Psoas muscle (tissue), 8 donors: Measurements from ENCODE around the gene BRINP3. TPM values are rescaled to one million over a fixed set of nuclear protein-coding genes. Genes with fewer than 3 reads are reported as not detected.
A peak's percentile ranks its signal among the peaks of the same experiment; 100 is the strongest.
"Not testable (repeated sequence)": the region's sequence is repeated elsewhere in the genome, so short reads cannot be mapped to it uniquely, and the experiment has no call there.

Source experiments
- ATAC-seq, 4 donors: fragments of 200-7000 bp; cut with Tn5 transposase; one replicate each; pipeline ENCODE4 v1.9.1; 2020; ENCODE audit warnings: moderate library complexity in 3 of 4, mild to moderate bottlenecking in 2 of 4
- DNase-seq, 2 donors: peaks; one replicate each; pipeline ENCODE4 v3.0.0-alpha.2; 2020
- H3K27ac ChIP-seq: fragments of 200-600 bp; one replicate; pipeline ENCODE4 v1.8.0; 2022
- H3K27me3 ChIP-seq, 3 donors: fragments of 200-600 bp in 1 of 3; one replicate each; pipeline versions ENCODE4 v1.6.1 to v1.8.0; 2013 to 2022; ENCODE audit warnings: low read length in 2 of 3, mild to moderate bottlenecking in 2 of 3, moderate library complexity in 1 of 3; ENCODE audit not compliant: insufficient read depth in 3 of 3
- H3K36me3 ChIP-seq, 2 donors: fragments of 200-600 bp in 1 of 2; one replicate each; pipeline versions ENCODE4 v1.6.1 to v1.8.0; 2013 to 2022; ENCODE audit warnings: low read depth in 1 of 2, mild to moderate bottlenecking in 1 of 2, moderate library complexity in 1 of 2; ENCODE audit not compliant: insufficient read depth in 1 of 2
- H3K4me1 ChIP-seq: fragments of 200-600 bp; one replicate; pipeline ENCODE4 v1.8.0; 2022
- H3K4me3 ChIP-seq: fragments of 200-600 bp; one replicate; pipeline ENCODE4 v1.8.0; 2022; ENCODE audit warnings: mild to moderate bottlenecking
- H3K9me3 ChIP-seq: fragments of 200-600 bp; one replicate; pipeline ENCODE4 v1.8.0; 2022
- WGBS, 3 donors: extraction: QIAGEN DNeasy Blood & Tissue Kit; methylation state at CpG; one replicate each; pipeline versions ENCODE4 v1.1.6 to v1.1.7; 2013; 5-methylcytosine and 5-hydroxymethylcytosine counted together
- intact Hi-C, 2 donors: fragments of 100-400 bp; cut with DNase I; formaldehyde crosslinking; loops; one replicate each; pipeline versions ENCODE4 v1.11.0 to v1.14.2; 2022
- long read RNA-seq, 2 donors: library from polyadenylated mRNA; unstranded; transcript quantifications; one replicate each; pipeline ENCODE4 v2.0.0, GENCODE V29; 2021
- polyA plus RNA-seq, 3 donors: library from polyadenylated mRNA; stranded (reverse); fragments of 200-250 nt; gene quantifications; one replicate each; pipeline ENCODE4 v1.2.3, GENCODE V29; 2013
- total RNA-seq, 4 donors: library from RNA; stranded (reverse); fragmentation: NEBNext Ultra II Directional in 2 of 4; extraction: Animal tissue kit (Norgen Biotek cat#: 25700) in 2 of 4; gene quantifications; one replicate each; pipeline versions ENCODE4 v1.2.1 to v1.2.4, GENCODE V29; 2021 to 2023
- TF ChIP-seq, protein P1 (sequence below): fragments of 200-600 bp; IDR thresholded peaks from one replicate; pipeline ENCODE4 v1.8.0; 2022; ENCODE audit warnings: antibody characterized with exemption
- donor health status: healthy with polysubstance abuse.
- donor health status: DM: no; HTN: no; CAD: no; lungs with moderate emphysema.
- donor health status: Bipolar disorder and iron deficiency.
- donor health status: healthy.
- donor health status: DM: yes; HTN: yes; CAD: no.
- donor health status: DM: no; HTN: no; CAD: no.
- donor health status: DM: no; HTN: no; CAD: no.
- donor health status: DM: yes; HTN: yes; CAD: no.

BRINP3 gene
- total RNA-seq: not detected
- under 1 TPM in 2 of 3 donors, not detected in 1; 0.09 to 0.45 TPM for polyA plus RNA-seq
- long read RNA-seq, donor 1: 0 reads
- long read RNA-seq, donor 2: 0 reads

- intact Hi-C loops: no loop called here
- no peak for ATAC-seq
- H3K27ac ChIP-seq: no peak within 1 kb of the TSS
- H3K4me3 ChIP-seq: peak within 1 kb of the TSS; percentile 41
- H3K27me3 ChIP-seq: peaks cover 0 to 23% (median 6%) of the 10 kb centered on the region in 3 donors
- no peak for DNase-seq
- no peaks in the 10 kb centered on the region for H3K36me3 ChIP-seq
- H3K4me1 ChIP-seq: no peaks in the 10 kb centered on the region
- no peaks in the 10 kb centered on the region for H3K9me3 ChIP-seq
- TF ChIP-seq, protein P1, sequence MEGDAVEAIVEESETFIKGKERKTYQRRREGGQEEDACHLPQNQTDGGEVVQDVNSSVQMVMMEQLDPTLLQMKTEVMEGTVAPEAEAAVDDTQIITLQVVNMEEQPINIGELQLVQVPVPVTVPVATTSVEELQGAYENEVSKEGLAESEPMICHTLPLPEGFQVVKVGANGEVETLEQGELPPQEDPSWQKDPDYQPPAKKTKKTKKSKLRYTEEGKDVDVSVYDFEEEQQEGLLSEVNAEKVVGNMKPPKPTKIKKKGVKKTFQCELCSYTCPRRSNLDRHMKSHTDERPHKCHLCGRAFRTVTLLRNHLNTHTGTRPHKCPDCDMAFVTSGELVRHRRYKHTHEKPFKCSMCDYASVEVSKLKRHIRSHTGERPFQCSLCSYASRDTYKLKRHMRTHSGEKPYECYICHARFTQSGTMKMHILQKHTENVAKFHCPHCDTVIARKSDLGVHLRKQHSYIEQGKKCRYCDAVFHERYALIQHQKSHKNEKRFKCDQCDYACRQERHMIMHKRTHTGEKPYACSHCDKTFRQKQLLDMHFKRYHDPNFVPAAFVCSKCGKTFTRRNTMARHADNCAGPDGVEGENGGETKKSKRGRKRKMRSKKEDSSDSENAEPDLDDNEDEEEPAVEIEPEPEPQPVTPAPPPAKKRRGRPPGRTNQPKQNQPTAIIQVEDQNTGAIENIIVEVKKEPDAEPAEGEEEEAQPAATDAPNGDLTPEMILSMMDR: no peak
- 16 to 21% (median 21%) methylated on average over 4 of the region's 4 CpGs for WGBS, 3 donors
Observed at GRCh38 chr1:190477762-190478148, at the start of gene BRINP3. TSS of gene BRINP3 (minus strand) at chr1:190477864.

- WGBS, 3 donors: 90 to 92% (median 91%) methylated on average over 2 of the region's 2 CpGs
Observed at GRCh38 chr1:190511554-190511953, 33.9 kb upstream of the BRINP3 start.

DNA sequence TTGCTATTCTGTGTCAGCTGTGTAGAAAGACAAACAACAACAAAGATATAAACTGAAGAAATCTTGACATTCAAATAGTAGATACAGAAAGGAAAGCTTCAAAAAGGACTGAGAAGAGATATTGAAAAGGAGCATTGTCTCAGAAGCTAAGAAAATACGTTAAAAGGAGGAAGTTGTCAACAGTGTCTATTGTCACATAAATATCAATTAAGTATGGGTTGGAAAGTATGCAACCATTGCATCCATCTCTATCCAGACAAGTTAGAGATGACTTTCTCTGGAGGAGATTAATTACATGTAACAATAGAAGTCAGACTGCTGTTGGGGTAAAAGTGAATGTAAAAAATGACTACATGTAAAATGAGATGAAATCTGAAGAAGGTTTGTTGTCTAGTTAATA lies 29.7 kb upstream of the BRINP3 start:
- intact Hi-C loops: no loop called here
- 31 to 49% (median 43%) methylated on average over 1 of the region's 1 CpG for WGBS, 3 donors
- H3K9me3 ChIP-seq: no peaks in the 10 kb centered on the region
- H3K27me3 ChIP-seq: no peaks in the 10 kb centered on the region
- H3K4me1 ChIP-seq: no peaks in the 10 kb centered on the region
- DNase-seq (no peak), ATAC-seq (no peak)
- H3K36me3 ChIP-seq: no peaks in the 10 kb centered on the region
- H3K4me3 ChIP-seq: no peak overlapping the region
- TF ChIP-seq, protein P1: no peak
- H3K27ac ChIP-seq: no peak overlapping the region

More at GRCh38 chr1:190511554-190511953, 33.9 kb upstream of the BRINP3 start:
- H3K27ac ChIP-seq: no peak overlapping the region
- TF ChIP-seq, protein P1: no peak
- H3K27me3 ChIP-seq: no peaks in the 10 kb centered on the region
- H3K9me3 ChIP-seq: no peaks in the 10 kb centered on the region
- intact Hi-C loops: no loop called here
- H3K4me3 ChIP-seq: no peak overlapping the region
- ATAC-seq (no peak), DNase-seq (no peak)
- no peaks in the 10 kb centered on the region for H3K4me1 ChIP-seq
- H3K36me3 ChIP-seq: no peaks in the 10 kb centered on the region

DNA sequence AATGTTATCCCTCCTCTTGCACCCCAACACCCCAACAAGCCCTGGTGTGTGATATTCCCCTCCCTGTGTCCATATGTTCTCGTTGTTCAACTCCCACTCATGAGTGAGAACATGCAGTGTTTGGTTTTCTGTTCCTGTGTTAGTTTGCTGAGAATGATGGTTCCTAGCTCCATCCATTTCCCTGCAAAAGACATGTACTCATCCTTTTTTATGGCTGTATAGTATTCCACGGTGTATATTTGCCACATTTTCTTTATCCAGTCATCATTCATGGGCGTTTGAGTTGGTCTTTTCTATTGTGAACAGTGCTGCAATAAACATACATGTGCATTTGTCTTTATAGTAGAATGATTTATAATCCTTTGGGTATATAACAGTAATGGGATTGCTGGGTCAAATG lies 26.9 kb upstream of the BRINP3 start:
- intact Hi-C loops, H3K27ac ChIP-seq, DNase-seq, H3K9me3 ChIP-seq, H3K4me3 ChIP-seq, ATAC-seq, H3K36me3 ChIP-seq, H3K4me1 ChIP-seq, H3K27me3 ChIP-seq: not testable (repeated sequence)
- 81 to 86% (median 85%) methylated on average over 3 of the region's 3 CpGs for WGBS, 3 donors

- intact Hi-C loops: no loop called here
- H3K4me3 ChIP-seq: no peak overlapping the region
- no peaks in the 10 kb centered on the region for H3K4me1 ChIP-seq
- no peak overlapping the region for H3K27ac ChIP-seq
- DNase-seq (no peak), ATAC-seq (no peak)
- no peaks in the 10 kb centered on the region for H3K27me3 ChIP-seq
- TF ChIP-seq, protein P1: no peak
- no peaks in the 10 kb centered on the region for H3K9me3 ChIP-seq
- no peaks in the 10 kb centered on the region for H3K36me3 ChIP-seq
Observed at GRCh38 chr1:190497565-190497964, 19.9 kb upstream of the BRINP3 start.
